IMR-90 (cell line): ENCODE measurements around the gene CEP152. TPM values are rescaled to one million over a fixed set of nuclear protein-coding genes. Genes with fewer than 3 reads are reported as not detected.

Experiments used
- ATAC-seq: fragments of 200-7000 bp; cut with Tn5 transposase; 2 replicates; pipeline ENCODE4 v1.9.1; 2020; ENCODE audit warnings: low read depth, mild to moderate bottlenecking, moderate library complexity
- BruUV-seq: library from RNA; stranded (reverse); fragments of 400-500 nt; replicated peaks from 2 replicates; lab custom pipeline; 2021; lab: Mats Ljungman, UMichigan
- CTCF ChIA-PET: fragments of 300-600 bp; formaldehyde crosslinking; extraction: SDS; loops from one replicate; lab custom pipeline; 2021; ENCODE audit warnings: antibody characterized with exemption; lab: Yijun Ruan, JAX
- POLR2A ChIA-PET: fragments of 300-600 bp; sonication (Branson Sonifier 250); formaldehyde crosslinking; loops from one replicate; lab custom pipeline; 2022; ENCODE audit warnings: antibody characterized with exemption; ENCODE audit not compliant: unreplicated experiment; lab: Charles Lee
- DNase-seq: peaks from one replicate; pipeline ENCODE4 v3.0.0; 2013
- H2AFZ ChIP-seq: replicated peaks from 2 replicates; pipeline ENCODE3; 2013; ENCODE audit warnings: low read length, mild to moderate bottlenecking; ENCODE audit not compliant: poor library complexity
- H2AK5ac ChIP-seq: 2 replicates; pipeline ENCODE4 v1.6.1; 2013; ENCODE audit warnings: low read depth, low read length, inconsistent platforms
- H2AK9ac ChIP-seq: replicated peaks from 2 replicates; pipeline ENCODE3; 2013; ENCODE audit warnings: mild to moderate bottlenecking, low read depth, low read length, moderate library complexity; ENCODE audit not compliant: poor library complexity
- H2BK120ac ChIP-seq: 2 replicates; pipeline ENCODE4 v1.6.1; 2013; ENCODE audit warnings: low read depth, low read length, inconsistent platforms
- H2BK15ac ChIP-seq: 3 replicates; pipeline ENCODE4 v1.6.1; 2013; ENCODE audit warnings: low read depth, low read length, inconsistent platforms
- H2BK20ac ChIP-seq: 2 replicates; pipeline ENCODE4 v1.6.1; 2013; ENCODE audit warnings: low read depth, mild to moderate bottlenecking, inconsistent platforms, low read length, moderate library complexity
- H2BK5ac ChIP-seq: 2 replicates; pipeline ENCODE4 v1.6.1; 2013; ENCODE audit warnings: mild to moderate bottlenecking, low read depth, low read length, inconsistent platforms; ENCODE audit not compliant: poor library complexity, severe bottlenecking
- H3K14ac ChIP-seq: replicated peaks from 2 replicates; pipeline ENCODE4 v1.6.1; 2013; ENCODE audit warnings: low read depth, low read length, inconsistent platforms
- H3K18ac ChIP-seq: 2 replicates; pipeline ENCODE4 v1.6.1; 2013; ENCODE audit warnings: low read depth, low read length, control low read depth
- H3K23ac ChIP-seq: 2 replicates; pipeline ENCODE4 v1.6.1; 2013; ENCODE audit warnings: low read depth, low read length, inconsistent platforms
- H3K27ac ChIP-seq: 2 replicates; pipeline ENCODE4 v1.5.1; 2013; ENCODE audit warnings: mild to moderate bottlenecking, control low read depth, low read length; ENCODE audit not compliant: insufficient read depth
- H3K27me3 ChIP-seq: 2 replicates; pipeline ENCODE4 v1.6.1; 2013; ENCODE audit warnings: low read length; ENCODE audit not compliant: control insufficient read depth, insufficient read depth
- H3K36me3 ChIP-seq: 2 replicates; pipeline ENCODE4 v1.6.1; 2013; ENCODE audit warnings: low read length, mixed read lengths; ENCODE audit not compliant: control insufficient read depth, insufficient read depth
- H3K4ac ChIP-seq: 2 replicates; pipeline ENCODE4 v1.6.1; 2013; ENCODE audit warnings: low read depth, low read length, inconsistent platforms
- H3K4me1 ChIP-seq: 2 replicates; pipeline ENCODE4 v1.6.1; 2013; ENCODE audit warnings: low read length, mixed read lengths; ENCODE audit not compliant: control insufficient read depth, insufficient read depth
- H3K4me2 ChIP-seq: 2 replicates; pipeline ENCODE4 v1.6.1; 2013; ENCODE audit warnings: low read depth, mild to moderate bottlenecking, control low read depth, low read length, moderate library complexity
- H3K4me3 ChIP-seq: 2 replicates; pipeline ENCODE4 v1.5.1; 2013; ENCODE audit warnings: low read depth, mild to moderate bottlenecking, control low read depth, low read length, moderate library complexity; ENCODE audit not compliant: insufficient read depth
- H3K56ac ChIP-seq: 2 replicates; pipeline ENCODE4 v1.6.1; 2013; ENCODE audit warnings: low read length, inconsistent platforms; ENCODE audit not compliant: insufficient read depth; ENCODE audit errors: extremely low read depth
- H3K79me1 ChIP-seq, 2 experiments: 2 replicates each; pipeline ENCODE4 v1.6.1; 2013; ENCODE audit warnings: low read length in 2 of 2, inconsistent platforms in 1 of 2, low read depth in 1 of 2
- H3K9ac ChIP-seq: 2 replicates; pipeline ENCODE4 v1.6.1; 2013; ENCODE audit warnings: low read depth, low read length, control low read depth
- H3K9me1 ChIP-seq: 2 replicates; pipeline ENCODE4 v1.6.1; 2013; ENCODE audit warnings: low read length, inconsistent platforms; ENCODE audit not compliant: insufficient read depth
- H3K9me3 ChIP-seq: 2 replicates; pipeline ENCODE4 v1.6.1; 2013; ENCODE audit warnings: low read length; ENCODE audit not compliant: control insufficient read depth, insufficient read depth
- H4K20me1 ChIP-seq: 2 replicates; pipeline ENCODE4 v1.6.1; 2013; ENCODE audit warnings: low read length, inconsistent platforms; ENCODE audit not compliant: insufficient read depth
- H4K5ac ChIP-seq: 2 replicates; pipeline ENCODE4 v1.6.1; 2013; ENCODE audit warnings: mild to moderate bottlenecking, low read depth, low read length, control low read depth
- H4K8ac ChIP-seq, 2 experiments: 2 replicates each; pipeline ENCODE4 v1.6.1; 2013; ENCODE audit warnings: low read depth in 2 of 2, low read length in 2 of 2, control low read depth in 1 of 2, inconsistent platforms in 1 of 2
- H4K91ac ChIP-seq: 2 replicates; pipeline ENCODE4 v1.6.1; 2013; ENCODE audit warnings: low read depth, low read length, inconsistent platforms; ENCODE audit not compliant: insufficient read depth
- BHLHE40 ChIP-seq: fragments of 150-350 bp; IDR thresholded peaks from 2 replicates; pipeline ENCODE4 v1.6.1; 2016; ENCODE audit warnings: mild to moderate bottlenecking, low read depth, low read length
- CEBPB ChIP-seq: IDR thresholded peaks from 2 replicates; pipeline ENCODE4 v1.6.1; 2012; ENCODE audit warnings: low read depth, low read length, improper control_type of control experiment
- CHD1 ChIP-seq: IDR thresholded peaks from 2 replicates; pipeline ENCODE4 v1.6.1; 2012; ENCODE audit warnings: low read depth, low read length, improper control_type of control experiment
- MAFK ChIP-seq: IDR thresholded peaks from 2 replicates; pipeline ENCODE4 v1.6.1; 2012; ENCODE audit warnings: low read depth, low read length, improper control_type of control experiment
- MAZ ChIP-seq: IDR thresholded peaks from 2 replicates; pipeline ENCODE4 v1.6.1; 2012; ENCODE audit warnings: low read depth, mild to moderate bottlenecking, low read length, improper control_type of control experiment, moderate library complexity, borderline replicate concordance
- MXI1 ChIP-seq: IDR thresholded peaks from 2 replicates; pipeline ENCODE4 v1.6.1; 2012; ENCODE audit warnings: low read depth, mild to moderate bottlenecking, low read length, moderate library complexity, borderline replicate concordance
- NFE2L2 ChIP-seq: fragments of 150-350 bp; IDR thresholded peaks from 2 replicates; pipeline ENCODE4 v1.6.1; 2016; ENCODE audit warnings: low read depth, mild to moderate bottlenecking, low read length
- POLR2A ChIP-seq: IDR thresholded peaks from 2 replicates; pipeline ENCODE4 v1.6.1; 2012; ENCODE audit warnings: mild to moderate bottlenecking, low read depth, low read length
- RAD21 ChIP-seq: IDR thresholded peaks from 2 replicates; pipeline ENCODE4 v1.6.1; 2012; ENCODE audit warnings: low read length, improper control_type of control experiment
- RCOR1 ChIP-seq: IDR thresholded peaks from 2 replicates; pipeline ENCODE4 v1.6.1; 2012; ENCODE audit warnings: mild to moderate bottlenecking, low read length, improper control_type of control experiment; ENCODE audit not compliant: insufficient replicate concordance
- RFX5 ChIP-seq: IDR thresholded peaks from 2 replicates; pipeline ENCODE4 v1.8.0; 2012; ENCODE audit warnings: low read depth, mild to moderate bottlenecking, low read length, moderate library complexity
- SMC3 ChIP-seq: fragments of 150-350 bp; IDR thresholded peaks from 2 replicates; pipeline ENCODE4 v1.6.1; 2016; ENCODE audit warnings: low read depth, mild to moderate bottlenecking, antibody characterized with exemption, low read length, moderate library complexity
- WGBS, 2 experiments: methylation state at CpG; one replicate each; pipeline versions ENCODE4 v1.1.5 to v1.1.7; 2013; ENCODE audit warnings: missing lambda C conversion rate in 2 of 2; ENCODE audit not compliant: insufficient read length in 1 of 2; ENCODE audit errors: extremely low coverage in 2 of 2; 5-methylcytosine and 5-hydroxymethylcytosine counted together
- dilution Hi-C: fragments of 300-500 bp; cut with HindIII; formaldehyde crosslinking; loops from one replicate; pipeline ENCODE4 v1.14.3; 2018; ENCODE audit warnings: low sequenced_read_pairs; ENCODE audit not compliant: unreplicated experiment
- in situ Hi-C: fragments of 300-500 bp; cut with MboI; formaldehyde crosslinking; loops from 3 replicates; pipeline ENCODE4 v1.14.3; 2019; ENCODE audit warnings: low sequenced_read_pairs, inconsistent platforms, mixed read lengths
- intact Hi-C: fragments of 100-400 bp; cut with micrococcal nuclease; formaldehyde crosslinking; loops from 2 replicates; pipeline ENCODE4 v1.10.0; 2022
- polyA plus RNA-seq, 3 experiments: library from polyadenylated mRNA; depleted of rRNA; stranded (reverse); fragments of >200 nt; gene quantifications; 2 replicates each; pipeline ENCODE4 v1.2.3, GENCODE V29; 2012; ENCODE audit warnings: low replicate concordance in 1 of 3
- total RNA-seq: library from RNA; depleted of rRNA; stranded (reverse); fragments of >200 nt; gene quantifications from 2 replicates; pipeline ENCODE4 v1.2.3, GENCODE V29; 2012
- TF ChIP-seq, protein P1 (sequence below): conservative IDR thresholded peaks from 2 replicates; pipeline ENCODE4 v1.5.1; 2012; ENCODE audit warnings: mild to moderate bottlenecking, low read depth, low read length, improper control_type of control experiment
- TF ChIP-seq, protein P2 (sequence below): fragments of 150-350 bp; IDR thresholded peaks from 2 replicates; pipeline ENCODE4 v1.6.1; 2016; ENCODE audit warnings: low read depth, mild to moderate bottlenecking, low read length, moderate library complexity, borderline replicate concordance
- TF ChIP-seq, protein P3 (sequence below): fragments of 150-350 bp; IDR thresholded peaks from 2 replicates; pipeline ENCODE4 v1.6.1; 2017; ENCODE audit warnings: mild to moderate bottlenecking, antibody characterized with exemption, low read length, low read depth

CEP152 gene
- total and polyA plus RNA-seq, 2 of the 4 experiments (the other 2 are of a cell fraction): 2.1 to 7.3 TPM

DNA sequence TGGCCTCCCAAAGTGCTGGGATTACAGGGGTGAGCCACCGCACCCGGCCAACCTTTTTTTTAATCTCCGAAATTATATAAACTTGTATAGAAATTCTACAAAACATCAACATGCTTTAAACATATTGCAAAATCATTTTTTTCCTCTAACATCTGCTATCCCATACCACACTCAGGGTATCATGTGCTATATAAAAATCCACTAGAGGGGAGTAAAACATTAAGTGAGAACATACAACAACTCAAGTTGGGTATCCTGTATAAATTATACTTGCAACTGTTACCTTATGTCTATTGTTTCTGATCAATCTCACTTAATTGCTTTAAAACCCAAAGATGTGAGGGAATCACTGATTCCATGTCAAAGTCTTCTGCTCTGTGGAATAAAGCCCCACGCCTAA lies 93.4 kb downstream of the CEP152 start:
- dilution Hi-C loops: no loop called here

More for the DNA sequence above, 93.4 kb downstream of the CEP152 start:
- BruUV-seq: no TSS peak
- H4K8ac ChIP-seq: no peak overlapping the region
- in situ Hi-C loops: loop anchor here (25.0 kb wide), 1 partner anchor 1420 kb away; no protein-coding TSS in a partner anchor
- DNase-seq (peak; percentile 59), ATAC-seq (peak; percentile 76)
- H3K4me1 ChIP-seq: peaks cover 11% of the 10 kb centered on the region
- H2BK5ac ChIP-seq: no peak overlapping the region
- no peak overlapping the region for H3K23ac ChIP-seq
- no peak overlapping the region for H3K4ac ChIP-seq
- TF ChIP-seq CEBPB (peak; percentile 12; the same call in 1 of the 2 replicates), RFX5 (no peak), RCOR1 (no peak), MAZ (no peak), BHLHE40 (no peak), POLR2A (no peak), MXI1 (no peak), SMC3 (peak; percentile 54), CHD1 (no peak), NFE2L2 (no peak), MAFK (no peak), RAD21 (peak; percentile 66)
- TF ChIP-seq, protein P1, sequence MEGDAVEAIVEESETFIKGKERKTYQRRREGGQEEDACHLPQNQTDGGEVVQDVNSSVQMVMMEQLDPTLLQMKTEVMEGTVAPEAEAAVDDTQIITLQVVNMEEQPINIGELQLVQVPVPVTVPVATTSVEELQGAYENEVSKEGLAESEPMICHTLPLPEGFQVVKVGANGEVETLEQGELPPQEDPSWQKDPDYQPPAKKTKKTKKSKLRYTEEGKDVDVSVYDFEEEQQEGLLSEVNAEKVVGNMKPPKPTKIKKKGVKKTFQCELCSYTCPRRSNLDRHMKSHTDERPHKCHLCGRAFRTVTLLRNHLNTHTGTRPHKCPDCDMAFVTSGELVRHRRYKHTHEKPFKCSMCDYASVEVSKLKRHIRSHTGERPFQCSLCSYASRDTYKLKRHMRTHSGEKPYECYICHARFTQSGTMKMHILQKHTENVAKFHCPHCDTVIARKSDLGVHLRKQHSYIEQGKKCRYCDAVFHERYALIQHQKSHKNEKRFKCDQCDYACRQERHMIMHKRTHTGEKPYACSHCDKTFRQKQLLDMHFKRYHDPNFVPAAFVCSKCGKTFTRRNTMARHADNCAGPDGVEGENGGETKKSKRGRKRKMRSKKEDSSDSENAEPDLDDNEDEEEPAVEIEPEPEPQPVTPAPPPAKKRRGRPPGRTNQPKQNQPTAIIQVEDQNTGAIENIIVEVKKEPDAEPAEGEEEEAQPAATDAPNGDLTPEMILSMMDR: peak; percentile 62
- TF ChIP-seq, protein P2, sequence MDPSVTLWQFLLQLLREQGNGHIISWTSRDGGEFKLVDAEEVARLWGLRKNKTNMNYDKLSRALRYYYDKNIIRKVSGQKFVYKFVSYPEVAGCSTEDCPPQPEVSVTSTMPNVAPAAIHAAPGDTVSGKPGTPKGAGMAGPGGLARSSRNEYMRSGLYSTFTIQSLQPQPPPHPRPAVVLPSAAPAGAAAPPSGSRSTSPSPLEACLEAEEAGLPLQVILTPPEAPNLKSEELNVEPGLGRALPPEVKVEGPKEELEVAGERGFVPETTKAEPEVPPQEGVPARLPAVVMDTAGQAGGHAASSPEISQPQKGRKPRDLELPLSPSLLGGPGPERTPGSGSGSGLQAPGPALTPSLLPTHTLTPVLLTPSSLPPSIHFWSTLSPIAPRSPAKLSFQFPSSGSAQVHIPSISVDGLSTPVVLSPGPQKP: no peak
- TF ChIP-seq, protein P3, sequence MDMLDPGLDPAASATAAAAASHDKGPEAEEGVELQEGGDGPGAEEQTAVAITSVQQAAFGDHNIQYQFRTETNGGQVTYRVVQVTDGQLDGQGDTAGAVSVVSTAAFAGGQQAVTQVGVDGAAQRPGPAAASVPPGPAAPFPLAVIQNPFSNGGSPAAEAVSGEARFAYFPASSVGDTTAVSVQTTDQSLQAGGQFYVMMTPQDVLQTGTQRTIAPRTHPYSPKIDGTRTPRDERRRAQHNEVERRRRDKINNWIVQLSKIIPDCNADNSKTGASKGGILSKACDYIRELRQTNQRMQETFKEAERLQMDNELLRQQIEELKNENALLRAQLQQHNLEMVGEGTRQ: no peak
- no peak overlapping the region for H2BK15ac ChIP-seq
- peaks cover 0 to 8% of the 10 kb centered on the region in 2 experiments; a peak in 1 of 4 replicates for H3K79me1 ChIP-seq
- H3K9me3 ChIP-seq: no peaks in the 10 kb centered on the region; the same call in 1 of the 2 replicates
- no peaks in the 10 kb centered on the region for H3K27me3 ChIP-seq
- no peak overlapping the region for H2BK120ac ChIP-seq
- H3K27ac ChIP-seq: no peak overlapping the region
- no peaks in the 10 kb centered on the region for H3K36me3 ChIP-seq
- H3K56ac ChIP-seq: no peak overlapping the region
- H4K91ac ChIP-seq: no peak overlapping the region
- no peak overlapping the region for H2BK20ac ChIP-seq
- ChIA-PET CTCF (interaction anchor here (0.7 kb wide), 1 partner anchor 19 kb away, joined by 6 read pairs; no protein-coding TSS in a partner anchor), POLR2A (no interaction called here)
- H4K20me1 ChIP-seq: no peaks in the 10 kb centered on the region
- H2AFZ ChIP-seq: no peak overlapping the region
- H3K14ac ChIP-seq: no peak overlapping the region
- no peak overlapping the region for H4K5ac ChIP-seq
- H3K9me1 ChIP-seq: peaks cover 17% of the 10 kb centered on the region
- no peak overlapping the region for H2AK9ac ChIP-seq
- H3K4me2 ChIP-seq: no peak overlapping the region
- no peak overlapping the region for H3K9ac ChIP-seq
- H3K4me3 ChIP-seq: no peak overlapping the region
- 100% methylated on average over 1 of the region's 4 CpGs; no CpG with 5 or more reads in 1 of the 2 experiments for WGBS, 2 experiments
- intact Hi-C loops: loop anchor here (2.0 to 10.0 kb wide), 2 partner anchors 139 to 247 kb away; partner anchors contain the start of gene SHC4
- no peak overlapping the region for H2AK5ac ChIP-seq
- H3K18ac ChIP-seq: no peak overlapping the region
